ENCODE results near the gene ADCY6. TPM values are rescaled to one million over a fixed set of nuclear protein-coding genes. Genes with fewer than 3 reads are reported as not detected.

ADCY6 gene
- total RNA-seq, 1 experiment from 2014 or later: 24.1 TPM

- POLR2A ChIA-PET: no interaction called here
- intact Hi-C loops (cut with micrococcal nuclease; ENCODE audit: unreplicated experiment): no loop called here
- Histone ChIP-seq H3K4me1 (ENCODE audit: control insufficient read depth, insufficient read depth, low read length) (no peaks in the 10 kb centered on the region), H3K27me3 (ENCODE audit: control insufficient read depth, insufficient read depth, low read length) (no peaks in the 10 kb centered on the region), H3K27ac (ENCODE audit: low read length) (no peak overlapping the region), H3K4me3 (ENCODE audit: low read depth in 2 of 2, low read length in 2 of 2) (no peak overlapping the region), H3K36me3 (ENCODE audit: control insufficient read depth, insufficient read depth, low read length) (no peaks in the 10 kb centered on the region), H3K9me3 (ENCODE audit: control insufficient read depth, insufficient read depth, low read depth, low read length) (no peaks in the 10 kb centered on the region)
- TF ChIP-seq SIN3A (IDR thresholded peaks at IDR 0.05; ENCODE audit: borderline replicate concordance, insufficient read depth, low read depth, low read length) (no peak), CTCF (IDR thresholded peaks at IDR 0.05) (no peak), POLR2AphosphoS5 (IDR thresholded peaks at IDR 0.05; ENCODE audit: low read depth, low read length) (no peak), REST (IDR thresholded peaks at IDR 0.05; ENCODE audit: insufficient read depth in 1 of 2, low read depth in 2 of 2, low read length in 1 of 2) (no peak), TCF7L2 (IDR thresholded peaks at IDR 0.05; ENCODE audit: low read depth, low read length) (no peak)
- no peak for ATAC-seq
- no peak for DNase-seq (ENCODE audit: low read depth, low spot score)
- in situ Hi-C loops (cut with HindIII; ENCODE audit: low pct_unique_long_range_greater_than_20kb, low sequenced_read_pairs): no loop called here
- BruUV-seq (replicated peaks): no TSS peak
- CTCF ChIA-PET: no interaction called here
These were observed 21.8 kb downstream of the ADCY6 start for GRCh38 chr12:48767047-48767446.

- no peak for ATAC-seq
These were observed 23.1 kb downstream of the ADCY6 start for GRCh38 chr12:48765753-48766162.

More at GRCh38 chr12:48765753-48766162, 23.1 kb downstream of the ADCY6 start:
- intact Hi-C loops (cut with micrococcal nuclease; ENCODE audit: unreplicated experiment) (no loop called here), in situ Hi-C loops (cut with HindIII; ENCODE audit: low pct_unique_long_range_greater_than_20kb, low sequenced_read_pairs) (no loop called here)
- Histone ChIP-seq H3K36me3 (ENCODE audit: control insufficient read depth, insufficient read depth, low read length) (no peaks in the 10 kb centered on the region), H3K27ac (ENCODE audit: low read length) (no peak overlapping the region), H3K27me3 (ENCODE audit: control insufficient read depth, insufficient read depth, low read length) (no peaks in the 10 kb centered on the region), H3K4me3 (ENCODE audit: low read depth in 2 of 2, low read length in 2 of 2) (no peak overlapping the region), H3K9me3 (ENCODE audit: control insufficient read depth, insufficient read depth, low read depth, low read length) (no peaks in the 10 kb centered on the region), H3K4me1 (ENCODE audit: control insufficient read depth, insufficient read depth, low read length) (no peaks in the 10 kb centered on the region)
- TF ChIP-seq REST (IDR thresholded peaks at IDR 0.05; ENCODE audit: insufficient read depth in 1 of 2, low read depth in 2 of 2, low read length in 1 of 2): no peak
- TF ChIP-seq TCF7L2 (IDR thresholded peaks at IDR 0.05; ENCODE audit: low read depth, low read length): no peak
- TF ChIP-seq SIN3A (IDR thresholded peaks at IDR 0.05; ENCODE audit: borderline replicate concordance, insufficient read depth, low read depth, low read length): no peak
- TF ChIP-seq POLR2AphosphoS5 (IDR thresholded peaks at IDR 0.05; ENCODE audit: low read depth, low read length): no peak
- TF ChIP-seq CTCF (IDR thresholded peaks at IDR 0.05): no peak
- no TSS peak for BruUV-seq (replicated peaks)
- POLR2A ChIA-PET: no interaction called here
- DNase-seq (ENCODE audit: low read depth, low spot score): no peak
- CTCF ChIA-PET: interaction anchor here (0.6 kb wide), 1 partner anchor 13 kb away, joined by 4 read pairs; no protein-coding TSS in a partner anchor
